ENCODE measurements around the gene ST6GAL1.
"Not testable (repeated sequence)": the region's sequence is repeated elsewhere in the genome, so short reads cannot be mapped to it uniquely, and the experiment has no call there.

The ST6GAL1 gene, protein sequence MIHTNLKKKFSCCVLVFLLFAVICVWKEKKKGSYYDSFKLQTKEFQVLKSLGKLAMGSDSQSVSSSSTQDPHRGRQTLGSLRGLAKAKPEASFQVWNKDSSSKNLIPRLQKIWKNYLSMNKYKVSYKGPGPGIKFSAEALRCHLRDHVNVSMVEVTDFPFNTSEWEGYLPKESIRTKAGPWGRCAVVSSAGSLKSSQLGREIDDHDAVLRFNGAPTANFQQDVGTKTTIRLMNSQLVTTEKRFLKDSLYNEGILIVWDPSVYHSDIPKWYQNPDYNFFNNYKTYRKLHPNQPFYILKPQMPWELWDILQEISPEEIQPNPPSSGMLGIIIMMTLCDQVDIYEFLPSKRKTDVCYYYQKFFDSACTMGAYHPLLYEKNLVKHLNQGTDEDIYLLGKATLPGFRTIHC

GRCh38 chr3:186930143-186930640 lies at the start of gene ST6GAL1:
TSS of gene ST6GAL1 (plus strand) at chr3:186930526. CDS start at chr3:187042704, 112,178 bp downstream.
- DNase-seq = peak; percentile 68

DNA sequence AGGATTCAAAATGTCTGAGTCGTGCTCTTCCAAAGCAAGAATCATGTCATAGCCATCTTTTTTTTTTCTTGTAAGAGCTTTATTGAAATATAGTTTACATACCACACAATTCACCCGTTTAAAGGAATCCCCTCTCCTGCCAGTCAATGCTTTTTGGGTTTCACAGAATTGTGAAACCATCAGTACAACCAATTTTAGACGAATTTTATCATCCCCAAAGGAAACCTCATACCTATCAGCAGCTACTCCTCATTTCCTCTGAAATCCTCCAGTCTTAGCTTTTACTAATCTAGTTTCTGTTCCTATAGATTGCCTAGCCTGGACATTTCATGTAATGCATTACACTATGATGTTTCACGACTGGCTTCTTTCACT lies 48.2 kb upstream of the ST6GAL1 start:
- no peak for DNase-seq

DNA sequence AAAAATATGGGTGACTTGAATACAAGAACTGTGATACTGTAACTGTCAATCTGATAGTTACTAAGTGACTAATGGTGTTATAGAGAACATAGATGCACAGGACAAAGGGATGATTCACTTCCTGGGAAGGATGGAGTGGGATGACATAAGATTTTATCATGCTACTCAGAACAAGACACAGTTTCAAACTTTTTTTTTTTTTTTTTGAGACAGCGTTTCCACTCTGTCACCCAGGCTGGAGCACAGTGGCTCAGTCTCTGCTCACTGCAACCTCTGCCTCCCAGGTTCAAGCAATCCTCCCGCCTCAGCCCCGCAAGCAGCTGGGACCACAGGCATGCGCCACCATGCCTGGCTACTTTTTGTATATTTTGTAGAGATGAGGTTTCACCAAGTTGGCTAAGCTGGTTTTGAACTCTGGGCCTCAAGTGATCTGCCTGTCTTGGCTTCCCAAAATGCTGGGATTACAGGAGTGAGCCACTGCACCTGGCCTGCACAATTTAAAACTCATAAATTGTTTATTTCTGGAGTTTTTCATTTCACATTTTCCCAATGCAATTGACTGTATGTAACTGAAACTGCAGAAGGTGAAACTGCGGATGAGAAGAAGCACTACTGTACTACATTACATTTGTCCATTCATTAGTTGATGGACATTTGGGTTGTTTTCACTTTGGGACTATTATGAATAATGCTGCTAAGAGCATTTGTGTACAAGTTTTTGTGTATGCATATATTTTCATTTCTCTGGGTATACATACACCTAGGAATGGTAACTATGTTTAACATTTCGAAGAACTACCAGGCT lies 47.2 kb upstream of the ST6GAL1 start:
- DNase-seq = peak; percentile 57

- no peak for DNase-seq
Observed at GRCh38 chr3:186883686-186884058, 46.7 kb upstream of the ST6GAL1 start.

GRCh38 chr3:186884868-186885267 lies 45.5 kb upstream of the ST6GAL1 start:
- DNase-seq = not testable (repeated sequence)

GRCh38 chr3:186886202-186886981 lies 43.9 kb upstream of the ST6GAL1 start:
- no peak for DNase-seq

DNA sequence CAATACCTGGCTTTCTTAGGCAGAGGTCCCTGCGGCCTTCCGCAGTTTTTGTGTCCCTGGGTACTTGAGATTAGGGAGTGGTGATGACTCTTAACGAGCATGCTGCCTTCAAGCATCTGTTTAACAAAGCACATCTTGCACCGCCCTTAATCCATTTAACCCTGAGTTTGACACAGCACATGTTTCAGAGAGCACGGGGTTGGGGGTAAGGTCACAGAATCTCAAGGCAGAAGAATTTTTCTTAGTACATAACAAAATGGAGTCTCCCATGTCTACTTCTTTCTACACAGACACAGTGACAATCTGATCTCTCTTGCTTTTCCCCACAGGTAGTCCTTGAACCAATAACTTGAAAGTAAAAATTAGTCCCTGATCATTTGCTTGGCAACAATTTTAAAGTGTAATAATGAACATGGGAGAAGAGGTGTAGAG lies 42.8 kb upstream of the ST6GAL1 start:
- DNase-seq = not testable (repeated sequence)

- no peak for DNase-seq
Observed at GRCh38 chr3:186888569-186888968, 41.8 kb upstream of the ST6GAL1 start.

GRCh38 chr3:186889698-186890097 lies 40.6 kb upstream of the ST6GAL1 start:
- DNase-seq = not testable (repeated sequence)

GRCh38 chr3:186890911-186891310 lies 39.4 kb upstream of the ST6GAL1 start:
- no peak for DNase-seq

GRCh38 chr3:186893071-186893470 lies 37.3 kb upstream of the ST6GAL1 start:
- DNase-seq = not testable (repeated sequence)

GRCh38 chr3:186895406-186895805 lies 34.9 kb upstream of the ST6GAL1 start:
- no peak for DNase-seq

DNA sequence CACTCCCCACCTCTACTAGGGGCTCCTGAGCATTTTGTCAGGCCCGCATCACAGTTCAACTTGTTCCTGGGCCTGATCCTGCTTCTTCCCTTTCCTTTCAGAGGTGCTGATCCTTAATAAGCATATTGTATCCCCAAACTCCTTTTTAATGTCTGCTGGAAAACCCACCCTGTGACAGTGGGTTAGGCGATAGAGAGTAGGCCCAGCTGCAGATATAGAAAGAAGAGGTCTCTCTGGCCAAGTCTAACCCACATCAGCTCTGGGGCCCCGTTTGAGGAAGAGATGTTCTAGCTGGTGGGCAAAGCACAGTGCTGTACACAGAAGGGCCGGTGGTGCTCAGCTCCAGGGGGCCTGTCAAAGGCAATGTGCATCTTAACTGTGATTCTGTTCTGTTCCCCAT lies 34.3 kb upstream of the ST6GAL1 start:
- DNase-seq = no peak

DNA sequence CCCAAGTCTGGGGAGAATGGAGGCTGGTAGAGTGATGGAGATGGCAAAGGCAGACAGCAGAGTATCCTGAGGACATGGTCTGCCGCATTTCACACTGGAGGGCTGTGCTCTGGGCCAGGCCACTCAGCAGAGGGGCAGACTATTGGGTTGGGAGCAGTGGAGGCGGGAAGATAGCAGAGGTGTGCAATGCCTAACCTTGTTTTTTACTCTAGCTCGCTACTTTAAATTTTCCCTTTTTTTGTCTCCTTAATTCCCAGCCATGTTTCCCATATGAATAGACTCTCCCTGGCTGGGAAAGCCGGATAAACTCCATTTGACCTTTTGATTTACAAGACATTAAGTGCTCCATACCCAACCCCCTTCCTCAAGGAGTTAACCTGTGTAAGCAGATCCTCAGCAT lies 33.5 kb upstream of the ST6GAL1 start:
- DNase-seq = no peak

- no peak for DNase-seq
Observed at GRCh38 chr3:186901135-186901734, 29.1 kb upstream of the ST6GAL1 start.

- DNase-seq = no peak
Observed at GRCh38 chr3:186902154-186902553, 28.2 kb upstream of the ST6GAL1 start.

DNA sequence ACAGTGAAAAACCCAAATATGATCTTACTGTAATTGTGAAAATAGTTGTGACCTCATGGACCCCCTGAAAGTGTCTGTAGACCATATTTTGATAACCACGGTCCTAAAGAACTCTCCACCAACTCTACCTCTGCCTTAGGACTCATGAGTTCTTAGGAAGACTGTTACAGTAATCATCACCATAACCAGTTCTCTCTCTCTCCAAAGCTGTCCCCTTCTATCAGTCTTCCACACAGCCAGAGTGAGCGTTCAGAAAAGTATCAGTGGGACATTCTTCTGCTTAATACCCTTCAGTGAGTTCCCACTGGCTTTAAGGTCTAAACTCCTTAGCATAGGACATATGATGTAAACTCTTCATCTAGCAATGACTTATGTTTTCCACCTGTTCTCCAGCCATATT lies 27.6 kb upstream of the ST6GAL1 start:
- DNase-seq = no peak

- not testable (repeated sequence) for DNase-seq
Observed at GRCh38 chr3:186903676-186904075, 26.6 kb upstream of the ST6GAL1 start.

DNA sequence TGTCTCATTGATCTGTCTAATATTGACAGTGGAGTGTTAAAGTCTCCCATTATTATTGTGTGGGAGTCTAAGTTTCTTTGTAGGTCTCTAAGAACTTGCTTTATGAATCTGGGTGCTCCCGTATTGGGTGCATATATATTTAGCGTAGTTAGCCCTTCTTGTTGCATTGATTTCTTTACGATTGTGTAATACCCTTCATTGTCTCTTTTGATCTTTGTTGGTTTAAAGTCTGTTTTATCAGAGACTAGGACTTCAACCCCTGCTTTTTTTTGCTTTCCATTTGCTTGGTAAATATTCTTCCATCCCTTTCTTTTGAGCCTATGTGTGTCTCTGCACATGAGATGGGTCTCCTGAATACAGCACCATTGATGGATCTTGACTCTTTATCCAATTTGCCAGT lies 23.3 kb upstream of the ST6GAL1 start:
- DNase-seq = not testable (repeated sequence)

DNA sequence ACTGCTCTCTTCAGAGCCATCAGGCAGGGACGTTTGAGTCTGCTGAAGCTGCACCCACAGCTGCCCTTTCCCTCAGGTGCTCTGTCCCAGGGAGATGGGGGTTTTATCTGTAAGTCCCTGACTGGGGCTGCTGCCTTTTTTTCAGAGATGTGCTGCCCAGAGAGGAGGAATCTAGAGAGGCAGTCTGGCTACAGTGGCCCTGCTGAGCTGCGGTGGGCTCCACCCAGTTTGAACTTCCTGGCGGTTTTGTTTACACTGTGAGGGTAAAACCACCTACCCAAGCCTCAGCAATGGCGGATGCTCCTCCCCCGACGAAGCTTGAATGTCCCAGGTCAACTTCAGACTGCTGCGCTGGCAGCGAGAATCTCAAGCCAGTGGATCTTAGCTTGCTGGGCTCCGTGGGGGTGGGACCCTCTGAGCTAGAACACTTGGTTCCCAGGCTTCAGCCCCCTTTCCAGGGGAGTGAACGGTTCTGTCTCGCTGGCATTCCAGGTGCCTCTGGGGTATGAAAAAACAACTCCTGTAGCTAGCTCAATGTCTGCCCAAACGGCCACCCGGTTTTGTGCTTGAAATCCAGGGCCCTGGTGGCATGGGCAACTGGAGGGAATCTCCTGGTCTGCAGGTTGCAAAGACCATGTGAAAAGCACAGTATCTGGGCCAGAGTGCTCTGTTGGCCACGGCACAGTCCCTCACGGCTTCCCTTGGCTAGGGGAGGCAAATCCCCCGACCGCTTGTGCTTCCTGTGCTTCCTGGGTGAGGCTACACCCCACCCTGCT lies 21.1 kb upstream of the ST6GAL1 start:
- DNase-seq = peak; percentile 78
